Mesenteric fat pad (tissue), 1 donor: ENCODE data around the gene PARP1. TPM values are rescaled to one million over a fixed set of nuclear protein-coding genes. Genes with fewer than 3 reads are reported as not detected.
A peak's percentile ranks its signal among the peaks of the same experiment; 100 is the strongest.
"Not testable (repeated sequence)": the region's sequence is repeated elsewhere in the genome, so short reads cannot be mapped to it uniquely, and the experiment has no call there.

Experiments used
- DNase-seq: peaks from one replicate; pipeline ENCODE4 v3.0.0-alpha.2; 2020; ENCODE audit warnings: low spot score
- total RNA-seq: library from RNA; stranded (reverse); fragmentation: NEBNext Ultra II Directional; extraction: Animal tissue kit (Norgen Biotek cat#: 25700); gene quantifications from one replicate; pipeline ENCODE4 v1.2.1, GENCODE V29; 2021
- donor health status: DM: yes; HTN: yes; CAD: no.

PARP1 gene
- total RNA-seq, 1 donor from 2014 or later: 52.9 TPM

GRCh38 chr1:226429858-226430715 lies 22.2 kb upstream of the PARP1 start:
- DNase-seq: no peak

- no peak for DNase-seq
These were observed 21.0 kb upstream of the PARP1 start for GRCh38 chr1:226428791-226429461.

GRCh38 chr1:226428348-226428747 lies 20.5 kb upstream of the PARP1 start:
- no peak for DNase-seq

GRCh38 chr1:226427131-226427530 lies 19.2 kb upstream of the PARP1 start:
- no peak for DNase-seq

- DNase-seq: not testable (repeated sequence)
These were observed 18.5 kb upstream of the PARP1 start for GRCh38 chr1:226426395-226426794.

- no peak for DNase-seq
These were observed 17.6 kb upstream of the PARP1 start for GRCh38 chr1:226425431-226426031.

- DNase-seq: no peak
These were observed 17.1 kb upstream of the PARP1 start for GRCh38 chr1:226425004-226425378.

GRCh38 chr1:226424221-226425003 lies 16.5 kb upstream of the PARP1 start:
- no peak for DNase-seq

- DNase-seq: no peak
These were observed 14.6 kb upstream of the PARP1 start for GRCh38 chr1:226422478-226422877.

GRCh38 chr1:226420897-226421296 lies 13.0 kb upstream of the PARP1 start:
- no peak for DNase-seq

GRCh38 chr1:226420328-226420727 lies 12.4 kb upstream of the PARP1 start:
- DNase-seq: no peak

GRCh38 chr1:226419284-226420029 lies 11.6 kb upstream of the PARP1 start:
- DNase-seq: no peak

- DNase-seq: no peak
These were observed 10.1 kb upstream of the PARP1 start for GRCh38 chr1:226417830-226418546.

- DNase-seq: no peak
These were observed 9.5 kb upstream of the PARP1 start for GRCh38 chr1:226417350-226417749.

GRCh38 chr1:226414098-226414698 lies 6.3 kb upstream of the PARP1 start:
- DNase-seq: no peak

- DNase-seq: peak; percentile 47
These were observed 3.7 kb upstream of the PARP1 start for GRCh38 chr1:226411619-226412018.

GRCh38 chr1:226410958-226411357 lies 3.1 kb upstream of the PARP1 start:
- peak; percentile 6 for DNase-seq

- peak; percentile 64 for DNase-seq
These were observed 1.5 kb upstream of the PARP1 start for GRCh38 chr1:226409392-226409791.
